GM18873 (cell line): Measurements from ENCODE around the gene KIF4B.
"Not testable (repeated sequence)": the region's sequence is repeated elsewhere in the genome, so short reads cannot be mapped to it uniquely, and the experiment has no call there.

Source experiments
- ATAC-seq: cut with Tn5 transposase; IDR thresholded peaks from one replicate; pipeline ENCODE4 v1.9.1; 2021; ENCODE audit warnings: mild to moderate bottlenecking, moderate library complexity, moderate number of reproducible peaks; ENCODE audit not compliant: unreplicated experiment, low FRiP score

The KIF4B gene

GRCh38 chr5:155013526-155013925 lies at the start of gene KIF4B:
KIF4B (plus strand) TSS chr5:155013755; CDS start chr5:155013860, 105 bp downstream.
- no peak for ATAC-seq

- no peak for ATAC-seq
These were observed 47.3 kb upstream of the KIF4B start for GRCh38 chr5:154966081-154966841.

- ATAC-seq = no peak
These were observed 46.7 kb upstream of the KIF4B start for GRCh38 chr5:154966874-154967273.

- no peak for ATAC-seq
These were observed 46.0 kb upstream of the KIF4B start for GRCh38 chr5:154967421-154968024.

- no peak for ATAC-seq
These were observed 44.6 kb upstream of the KIF4B start for GRCh38 chr5:154968953-154969352.

GRCh38 chr5:154970759-154971158 lies 42.8 kb upstream of the KIF4B start:
- no peak for ATAC-seq

- ATAC-seq = no peak
These were observed 42.1 kb upstream of the KIF4B start for GRCh38 chr5:154971501-154971900.

- no peak for ATAC-seq
These were observed 41.0 kb upstream of the KIF4B start for GRCh38 chr5:154972476-154973080.

- not testable (repeated sequence) for ATAC-seq
These were observed 37.5 kb upstream of the KIF4B start for GRCh38 chr5:154976082-154976481.

GRCh38 chr5:154977409-154977808 lies 36.1 kb upstream of the KIF4B start:
- no peak for ATAC-seq

- ATAC-seq = not testable (repeated sequence)
These were observed 35.3 kb upstream of the KIF4B start for GRCh38 chr5:154978294-154978693.

GRCh38 chr5:154984946-154985516 lies 28.5 kb upstream of the KIF4B start:
- ATAC-seq = no peak

GRCh38 chr5:154986151-154986550 lies 27.4 kb upstream of the KIF4B start:
- ATAC-seq = no peak

- ATAC-seq = no peak
These were observed 23.9 kb upstream of the KIF4B start for GRCh38 chr5:154989626-154990025.

GRCh38 chr5:154993461-154993860 lies 20.1 kb upstream of the KIF4B start:
- no peak for ATAC-seq

- no peak for ATAC-seq
These were observed 17.9 kb upstream of the KIF4B start for GRCh38 chr5:154995679-154996078.

GRCh38 chr5:154997746-154998145 lies 15.8 kb upstream of the KIF4B start:
- no peak for ATAC-seq

GRCh38 chr5:154999865-155000264 lies 13.7 kb upstream of the KIF4B start:
- ATAC-seq = no peak

- ATAC-seq = no peak
These were observed 12.0 kb upstream of the KIF4B start for GRCh38 chr5:155001523-155001922.

- not testable (repeated sequence) for ATAC-seq
These were observed 10.8 kb upstream of the KIF4B start for GRCh38 chr5:155002722-155003121.

GRCh38 chr5:155004138-155004744 lies 9.3 kb upstream of the KIF4B start:
- ATAC-seq = no peak
